Measurements from ENCODE around the gene TMTC3. TPM values are rescaled to one million over a fixed set of nuclear protein-coding genes. Genes with fewer than 3 reads are reported as not detected.

The TMTC3 gene
- total and polyA plus RNA-seq, 2 donors (not counting 3 experiments of a cell fraction or from before 2014, with no cell fraction given) = 7.8 to 36.5 TPM

DNA sequence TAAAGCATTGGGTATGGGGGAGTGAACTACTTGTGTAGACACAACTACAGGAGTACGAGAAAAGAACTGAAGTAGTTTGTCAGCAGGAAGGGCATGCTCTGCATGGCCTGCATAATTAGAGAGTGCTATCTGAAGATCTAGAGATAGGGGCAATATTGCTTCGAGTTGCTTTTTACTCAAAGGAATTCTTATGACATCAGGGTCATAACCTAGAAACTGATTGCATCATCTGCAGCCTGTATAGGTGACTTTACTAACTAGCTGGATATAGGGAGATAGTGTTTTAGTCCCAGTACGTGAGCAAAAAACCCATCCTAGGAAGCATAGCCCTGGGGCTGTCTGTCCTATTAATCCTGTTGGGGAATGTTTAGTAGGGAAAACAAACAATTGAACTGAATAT lies 39.8 kb downstream of the TMTC3 start:
- Histone ChIP-seq H3K27me3 (ENCODE audit: control insufficient read depth in 2 of 2, insufficient read depth in 2 of 2, low read length in 2 of 2) (no peaks in the 10 kb centered on the region), H3K9me1 (replicated peaks; ENCODE audit: control insufficient read depth, extremely low read depth, insufficient read depth, low read length) (no peaks in the 10 kb centered on the region), H3K4me3 (replicated peaks in 1 of 3; ENCODE audit: insufficient read depth in 1 of 3, low read depth in 1 of 3, low read length in 3 of 3) (no peak overlapping the region), H3K36me3 (ENCODE audit: control insufficient read depth in 2 of 2, extremely low read depth in 1 of 2, insufficient read depth in 2 of 2, low read length in 2 of 2) (no peaks in the 10 kb centered on the region), H3K27ac (ENCODE audit: insufficient read depth, low read depth, low read length) (no peak overlapping the region), H3K4me2 (ENCODE audit: insufficient read depth, low read length) (no peak overlapping the region), H3K4me1 (ENCODE audit: control insufficient read depth, extremely low read depth, insufficient read depth, low read length) (no peaks in the 10 kb centered on the region), H2AFZ (ENCODE audit: low read depth, low read length) (no peak overlapping the region), H4K20me1 (replicated peaks; ENCODE audit: control insufficient read depth, extremely low read depth, insufficient read depth, low read length) (no peaks in the 10 kb centered on the region), H3K79me2 (ENCODE audit: control insufficient read depth, insufficient read depth, low read length) (no peaks in the 10 kb centered on the region), H3K9me3 (replicated peaks; ENCODE audit: control insufficient read depth, insufficient read depth, low read length) (no peaks in the 10 kb centered on the region), H3K9ac (replicated peaks; ENCODE audit: extremely low read depth, insufficient read depth, low read length) (no peak overlapping the region)
- FAIRE-seq (no peak), DNase-seq (ENCODE audit: low read depth, low spot score) (no peak)
- BruUV-seq (replicated peaks) = no TSS peak
- dilution Hi-C loops (cut with MboI; ENCODE audit: extremely low pct_ligation_motif_present, low sequenced_read_pairs) = no loop called here
- TF ChIP-seq EZH2 (IDR thresholded peaks at IDR 0.05; ENCODE audit: borderline replicate concordance, low read depth, low read length, severe bottlenecking) = no peak
- TF ChIP-seq, protein P1, sequence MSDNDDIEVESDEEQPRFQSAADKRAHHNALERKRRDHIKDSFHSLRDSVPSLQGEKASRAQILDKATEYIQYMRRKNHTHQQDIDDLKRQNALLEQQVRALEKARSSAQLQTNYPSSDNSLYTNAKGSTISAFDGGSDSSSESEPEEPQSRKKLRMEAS (IDR thresholded peaks at IDR 0.05; ENCODE audit: insufficient read depth, insufficient read length) = no peak
- TF ChIP-seq MYC (IDR thresholded peaks at IDR 0.05; ENCODE audit: low read depth, low read length) = no peak
- no peak for TF ChIP-seq POLR2A (IDR thresholded peaks at IDR 0.05; ENCODE audit: low read depth, low read length)
- TF ChIP-seq JUN (IDR thresholded peaks at IDR 0.05; ENCODE audit: borderline replicate concordance, insufficient read depth, insufficient read length, low read depth) = no peak
- TF ChIP-seq POLR2AphosphoS5 (IDR thresholded peaks at IDR 0.05; ENCODE audit: insufficient read depth, low read depth, low read length) = no peak
- no peak for TF ChIP-seq GATA2 (IDR thresholded peaks at IDR 0.05; ENCODE audit: insufficient read depth, insufficient read length, low read depth, low read length)
- TF ChIP-seq, protein P2, sequence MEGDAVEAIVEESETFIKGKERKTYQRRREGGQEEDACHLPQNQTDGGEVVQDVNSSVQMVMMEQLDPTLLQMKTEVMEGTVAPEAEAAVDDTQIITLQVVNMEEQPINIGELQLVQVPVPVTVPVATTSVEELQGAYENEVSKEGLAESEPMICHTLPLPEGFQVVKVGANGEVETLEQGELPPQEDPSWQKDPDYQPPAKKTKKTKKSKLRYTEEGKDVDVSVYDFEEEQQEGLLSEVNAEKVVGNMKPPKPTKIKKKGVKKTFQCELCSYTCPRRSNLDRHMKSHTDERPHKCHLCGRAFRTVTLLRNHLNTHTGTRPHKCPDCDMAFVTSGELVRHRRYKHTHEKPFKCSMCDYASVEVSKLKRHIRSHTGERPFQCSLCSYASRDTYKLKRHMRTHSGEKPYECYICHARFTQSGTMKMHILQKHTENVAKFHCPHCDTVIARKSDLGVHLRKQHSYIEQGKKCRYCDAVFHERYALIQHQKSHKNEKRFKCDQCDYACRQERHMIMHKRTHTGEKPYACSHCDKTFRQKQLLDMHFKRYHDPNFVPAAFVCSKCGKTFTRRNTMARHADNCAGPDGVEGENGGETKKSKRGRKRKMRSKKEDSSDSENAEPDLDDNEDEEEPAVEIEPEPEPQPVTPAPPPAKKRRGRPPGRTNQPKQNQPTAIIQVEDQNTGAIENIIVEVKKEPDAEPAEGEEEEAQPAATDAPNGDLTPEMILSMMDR (IDR thresholded peaks at IDR 0.05; ENCODE audit: extremely low read depth in 1 of 2, insufficient read depth in 1 of 2, low read depth in 1 of 2, low read length in 2 of 2) = no peak
- TF ChIP-seq FOS (IDR thresholded peaks at IDR 0.05; ENCODE audit: borderline replicate concordance, insufficient read depth, low read length) = no peak
- intact Hi-C loops (cut with micrococcal nuclease) = no loop called here
- ChIA-PET CTCF (no interaction called here), POLR2A (no interaction called here)

All from endothelial cell of umbilical vein (primary cell).